ENCODE data around the gene CNGA3.
"Not testable (repeated sequence)": the region's sequence is repeated elsewhere in the genome, so short reads cannot be mapped to it uniquely, and the experiment has no call there.

The CNGA3 gene

GRCh38 chr2:98346311-98347236 lies at the start of gene CNGA3:
Gene CNGA3 (plus strand): TSS chr2:98346456. CDS start chr2:98369976, 23,520 bp downstream.
- DNase-seq, result no peak

GRCh38 chr2:98297817-98298682 lies 48.2 kb upstream of the CNGA3 start:
- no peak for DNase-seq

DNA sequence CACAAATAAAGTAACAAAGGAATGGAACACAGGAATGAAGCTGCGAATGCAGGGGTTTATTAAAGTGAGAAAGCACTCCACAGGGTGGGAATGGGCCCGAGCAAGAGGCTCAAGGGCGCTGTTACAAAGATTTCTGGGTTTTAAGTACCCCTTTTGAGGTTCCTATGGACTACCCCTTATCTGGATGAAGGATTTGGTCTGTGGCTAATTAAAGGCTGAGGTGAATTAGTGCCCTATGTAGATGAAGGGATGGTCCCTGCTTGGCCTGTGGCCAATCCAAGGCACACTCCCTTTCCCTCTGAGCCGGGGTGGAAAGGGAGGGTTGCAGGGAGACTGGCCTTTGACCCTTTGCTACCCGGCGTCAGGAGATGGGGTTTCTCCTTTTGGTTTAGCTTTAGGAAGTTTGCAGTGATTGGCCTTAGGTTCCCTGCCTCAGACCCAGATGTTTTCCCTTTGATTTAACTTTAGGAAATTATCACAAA lies 47.5 kb upstream of the CNGA3 start:
- DNase-seq, result no peak

- DNase-seq, result no peak
Observed at GRCh38 chr2:98299211-98299905, 46.9 kb upstream of the CNGA3 start.

GRCh38 chr2:98300141-98300874 lies 45.9 kb upstream of the CNGA3 start:
- DNase-seq, result no peak

DNA sequence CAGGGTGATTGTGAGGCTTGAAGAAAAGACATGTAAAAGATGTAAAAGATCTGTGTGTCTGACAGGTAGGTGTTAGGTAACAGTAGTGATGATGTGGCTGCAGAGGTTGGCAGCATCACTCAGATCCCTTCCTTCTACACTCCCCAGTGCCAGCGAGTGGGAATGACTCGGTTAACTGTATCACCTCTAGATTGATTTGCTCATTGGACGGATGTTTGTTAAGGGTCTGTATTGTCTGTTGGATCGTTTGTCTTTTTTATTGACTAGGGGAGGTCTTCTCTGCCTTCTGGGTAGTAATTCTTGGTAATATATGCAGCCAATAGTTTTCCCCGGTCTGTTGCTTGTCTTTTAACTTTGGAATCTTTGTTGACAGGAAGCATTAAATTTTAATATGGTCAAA lies 44.8 kb upstream of the CNGA3 start:
- DNase-seq, result no peak

DNA sequence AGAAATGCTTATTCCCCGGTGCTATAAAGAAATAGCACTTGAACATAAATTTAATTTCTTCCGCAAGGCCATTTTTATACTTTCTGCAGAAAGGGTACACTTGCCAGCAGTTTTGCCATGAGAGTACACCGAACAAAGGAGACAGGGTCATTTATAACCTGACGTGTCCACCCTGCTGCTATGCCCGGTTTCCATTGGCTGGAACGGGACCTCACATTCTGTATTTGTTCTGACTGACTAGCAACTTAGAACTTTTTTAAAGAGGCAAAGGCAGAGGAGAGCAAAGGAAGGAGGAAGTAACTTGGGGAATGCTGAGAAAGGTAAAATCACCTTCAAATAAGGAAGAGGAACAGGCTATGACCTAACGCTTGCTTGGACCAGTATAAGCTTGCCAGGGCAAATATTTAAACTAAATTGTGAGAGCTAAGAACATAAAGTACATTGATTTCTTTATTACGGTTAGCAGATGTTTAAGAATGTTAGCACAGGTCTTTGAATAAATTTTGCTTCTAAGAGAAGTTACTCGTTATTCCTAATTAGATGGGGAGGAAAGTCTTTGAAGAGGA lies 39.0 kb upstream of the CNGA3 start:
- not testable (repeated sequence) for DNase-seq

- DNase-seq, result no peak
Observed at GRCh38 chr2:98308068-98308467, 38.2 kb upstream of the CNGA3 start.

GRCh38 chr2:98308532-98308931 lies 37.7 kb upstream of the CNGA3 start:
- no peak for DNase-seq

GRCh38 chr2:98309580-98309979 lies 36.7 kb upstream of the CNGA3 start:
- no peak for DNase-seq

GRCh38 chr2:98310010-98310409 lies 36.2 kb upstream of the CNGA3 start:
- DNase-seq, result no peak

GRCh38 chr2:98311090-98311489 lies 35.2 kb upstream of the CNGA3 start:
- no peak for DNase-seq

DNA sequence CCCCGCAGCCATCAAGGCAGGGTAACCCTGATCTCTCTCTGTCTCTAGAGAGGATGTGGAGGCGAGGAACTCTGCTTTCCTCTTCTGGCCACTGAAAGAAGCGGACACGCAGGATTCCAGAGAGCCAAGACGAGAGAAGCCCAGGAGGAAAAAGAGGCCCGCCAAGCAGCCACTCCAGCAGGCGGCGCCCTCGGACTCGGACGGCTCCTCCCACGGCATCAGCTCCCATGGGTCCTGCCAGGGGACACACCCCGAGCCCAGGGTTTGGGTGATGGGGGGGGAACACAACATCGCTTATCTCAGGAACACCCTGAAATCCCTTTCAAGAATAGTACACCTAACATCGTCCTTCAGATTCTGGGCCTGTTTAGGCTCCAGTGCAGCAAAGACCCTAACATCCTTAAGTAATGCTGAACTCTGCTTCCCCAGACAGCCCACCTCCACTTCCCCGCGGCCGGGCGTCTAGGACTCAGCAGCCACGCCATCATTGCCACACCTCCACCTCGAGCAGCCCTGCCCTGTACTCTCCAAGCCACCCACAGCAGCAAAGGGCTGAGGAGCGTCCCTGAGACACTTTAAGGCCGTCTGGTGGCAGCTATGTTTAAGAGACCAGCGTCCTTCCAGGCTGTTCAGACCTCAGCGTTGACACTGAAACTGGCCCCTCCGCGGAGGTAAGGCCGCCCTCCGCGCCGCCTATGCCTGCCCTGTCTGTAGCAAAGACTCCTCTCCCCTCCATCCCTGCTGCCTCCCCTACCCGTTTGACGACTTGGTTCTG lies 34.3 kb upstream of the CNGA3 start:
- no peak for DNase-seq

- no peak for DNase-seq
Observed at GRCh38 chr2:98313492-98314250, 32.6 kb upstream of the CNGA3 start.

DNA sequence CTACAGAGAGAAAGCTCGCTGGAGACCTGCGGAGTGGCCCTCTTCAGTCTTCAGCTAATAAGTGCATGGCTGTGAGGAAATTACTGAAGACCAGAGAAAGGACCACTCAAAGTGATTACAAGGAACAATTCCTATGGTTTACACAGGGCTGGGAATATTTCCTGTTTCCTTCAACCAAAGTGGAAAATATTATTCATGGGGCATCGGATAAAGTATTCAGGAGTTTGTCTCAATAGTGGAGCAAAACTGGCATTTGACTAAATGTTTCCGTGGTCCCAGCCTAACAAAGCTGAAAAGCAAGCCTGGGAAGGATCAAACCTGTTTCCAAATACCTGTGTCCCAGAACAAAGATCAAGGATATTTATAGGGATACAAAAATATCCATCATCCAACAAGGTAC lies 32.0 kb upstream of the CNGA3 start:
- DNase-seq, result no peak

GRCh38 chr2:98315957-98316356 lies 30.3 kb upstream of the CNGA3 start:
- no peak for DNase-seq

DNA sequence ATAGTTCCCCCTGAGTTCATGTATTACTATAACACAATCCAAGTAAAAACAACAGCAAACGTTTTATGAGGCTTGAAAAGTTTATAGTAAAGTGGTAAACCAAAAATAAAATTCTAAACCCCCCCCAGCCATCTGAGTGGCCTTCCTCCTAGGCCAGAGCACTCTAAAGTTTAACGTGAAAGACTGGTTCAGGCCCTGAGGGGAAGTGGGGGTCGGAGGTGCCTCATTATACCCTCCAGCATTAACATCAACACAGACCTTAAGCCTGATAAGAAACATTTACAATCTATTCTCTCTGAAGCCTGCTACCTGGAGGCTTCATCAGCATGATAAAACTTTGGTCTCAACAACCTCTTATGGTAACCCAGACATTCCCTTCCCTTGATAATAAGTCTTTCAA lies 29.0 kb upstream of the CNGA3 start:
- DNase-seq, result no peak

GRCh38 chr2:98320171-98320570 lies 26.1 kb upstream of the CNGA3 start:
- not testable (repeated sequence) for DNase-seq

DNA sequence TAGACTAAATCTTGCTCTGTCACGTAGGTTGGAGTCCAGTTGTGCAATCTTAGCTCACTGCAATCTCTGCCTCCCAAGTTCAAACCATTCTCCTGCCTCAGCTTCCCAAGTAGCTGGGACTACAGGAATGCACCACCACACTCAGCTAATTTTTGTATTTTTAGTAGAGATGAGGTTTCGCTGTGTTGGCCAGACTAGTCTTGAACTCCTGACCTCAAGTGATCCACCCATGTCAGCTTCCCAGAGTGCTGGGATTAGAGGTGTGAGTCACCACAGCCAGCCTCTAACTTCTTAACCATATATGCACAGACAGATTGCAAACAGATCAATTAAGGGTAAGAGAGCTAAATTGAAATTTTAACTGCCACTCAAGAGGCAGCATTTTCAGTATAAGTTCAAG lies 22.1 kb upstream of the CNGA3 start:
- no peak for DNase-seq

- DNase-seq, result no peak
Observed at GRCh38 chr2:98327776-98328175, 18.5 kb upstream of the CNGA3 start.

All from activated CD8-positive, alpha-beta memory T cell treated with anti-CD3 and anti-CD28 coated beads, Interleukin-2, amount 50 U/mL, for 4 hours (primary cell).